ENCODE results near the gene IL16.
"Not testable (repeated sequence)": the region's sequence is repeated elsewhere in the genome, so short reads cannot be mapped to it uniquely, and the experiment has no call there.

Gene IL16

GRCh38 chr15:81330366-81331090 is 133.8 kb downstream of the IL16 start:
- H3K4me3 ChIP-seq (ENCODE audit: insufficient read depth, low read depth, low read length, poor library complexity, severe bottlenecking) = no peak overlapping the region
- no peaks in the 10 kb centered on the region for H3K4me1 ChIP-seq (ENCODE audit: control insufficient read depth, insufficient read depth, low read length, poor library complexity, severe bottlenecking)
- DNase-seq = no peak

GRCh38 chr15:81331141-81331540 is 134.5 kb downstream of the IL16 start:
- H3K36me3 ChIP-seq (ENCODE audit: control insufficient read depth, insufficient read depth, low read length); H3K4me1 ChIP-seq (ENCODE audit: control insufficient read depth, insufficient read depth, low read length, poor library complexity, severe bottlenecking); H3K9me3 ChIP-seq (ENCODE audit: control insufficient read depth, low read length); DNase-seq; H3K27me3 ChIP-seq (replicated peaks; ENCODE audit: control insufficient read depth, insufficient read depth, low read length, poor library complexity, severe bottlenecking); H3K27ac ChIP-seq (ENCODE audit: insufficient read depth, low read length, poor library complexity, severe bottlenecking); H3K4me3 ChIP-seq (ENCODE audit: insufficient read depth, low read depth, low read length, poor library complexity, severe bottlenecking): not testable (repeated sequence)

More at GRCh38 chr15:81330366-81331090, 133.8 kb downstream of the IL16 start:
- H3K9me3 ChIP-seq (ENCODE audit: control insufficient read depth, low read length) = no peaks in the 10 kb centered on the region
- no peaks in the 10 kb centered on the region for H3K27me3 ChIP-seq (replicated peaks; ENCODE audit: control insufficient read depth, insufficient read depth, low read length, poor library complexity, severe bottlenecking)
- H3K36me3 ChIP-seq (ENCODE audit: control insufficient read depth, insufficient read depth, low read length) = no peaks in the 10 kb centered on the region
- no peak overlapping the region for H3K27ac ChIP-seq (ENCODE audit: insufficient read depth, low read length, poor library complexity, severe bottlenecking)

GRCh38 chr15:81331600-81331999 is 134.9 kb downstream of the IL16 start:
- H3K27ac ChIP-seq (ENCODE audit: insufficient read depth, low read length, poor library complexity, severe bottlenecking) = no peak overlapping the region
- H3K4me3 ChIP-seq (ENCODE audit: insufficient read depth, low read depth, low read length, poor library complexity, severe bottlenecking) = no peak overlapping the region
- H3K36me3 ChIP-seq (ENCODE audit: control insufficient read depth, insufficient read depth, low read length) = no peaks in the 10 kb centered on the region
- no peak for DNase-seq
- no peaks in the 10 kb centered on the region for H3K4me1 ChIP-seq (ENCODE audit: control insufficient read depth, insufficient read depth, low read length, poor library complexity, severe bottlenecking)
- H3K9me3 ChIP-seq (ENCODE audit: control insufficient read depth, low read length) = no peaks in the 10 kb centered on the region
- H3K27me3 ChIP-seq (replicated peaks; ENCODE audit: control insufficient read depth, insufficient read depth, low read length, poor library complexity, severe bottlenecking) = no peaks in the 10 kb centered on the region

GRCh38 chr15:81332326-81332725 is 135.6 kb downstream of the IL16 start:
- no peak for DNase-seq
- H3K9me3 ChIP-seq (ENCODE audit: control insufficient read depth, low read length) = no peaks in the 10 kb centered on the region
- H3K36me3 ChIP-seq (ENCODE audit: control insufficient read depth, insufficient read depth, low read length) = no peaks in the 10 kb centered on the region
- no peak overlapping the region for H3K27ac ChIP-seq (ENCODE audit: insufficient read depth, low read length, poor library complexity, severe bottlenecking)
- H3K4me1 ChIP-seq (ENCODE audit: control insufficient read depth, insufficient read depth, low read length, poor library complexity, severe bottlenecking) = no peaks in the 10 kb centered on the region
- H3K27me3 ChIP-seq (replicated peaks; ENCODE audit: control insufficient read depth, insufficient read depth, low read length, poor library complexity, severe bottlenecking) = no peaks in the 10 kb centered on the region
- no peak overlapping the region for H3K4me3 ChIP-seq (ENCODE audit: insufficient read depth, low read depth, low read length, poor library complexity, severe bottlenecking)

- no peak for DNase-seq
- Histone ChIP-seq H3K4me3 (ENCODE audit: insufficient read depth, low read depth, low read length, poor library complexity, severe bottlenecking) (no peak overlapping the region), H3K36me3 (ENCODE audit: control insufficient read depth, insufficient read depth, low read length) (no peaks in the 10 kb centered on the region)
Observed at GRCh38 chr15:81333363-81333762, 136.7 kb downstream of the IL16 start.

GRCh38 chr15:81334768-81335435 is 138.2 kb downstream of the IL16 start:
- H3K9me3 ChIP-seq (ENCODE audit: control insufficient read depth, low read length) = no peaks in the 10 kb centered on the region
- H3K4me1 ChIP-seq (ENCODE audit: control insufficient read depth, insufficient read depth, low read length, poor library complexity, severe bottlenecking) = no peaks in the 10 kb centered on the region
- no peak overlapping the region for H3K4me3 ChIP-seq (ENCODE audit: insufficient read depth, low read depth, low read length, poor library complexity, severe bottlenecking)
- no peaks in the 10 kb centered on the region for H3K27me3 ChIP-seq (replicated peaks; ENCODE audit: control insufficient read depth, insufficient read depth, low read length, poor library complexity, severe bottlenecking)
- no peak for DNase-seq
- no peak overlapping the region for H3K27ac ChIP-seq (ENCODE audit: insufficient read depth, low read length, poor library complexity, severe bottlenecking)
- H3K36me3 ChIP-seq (ENCODE audit: control insufficient read depth, insufficient read depth, low read length) = no peaks in the 10 kb centered on the region

More at GRCh38 chr15:81333363-81333762, 136.7 kb downstream of the IL16 start:
- Histone ChIP-seq H3K4me1 (ENCODE audit: control insufficient read depth, insufficient read depth, low read length, poor library complexity, severe bottlenecking) (no peaks in the 10 kb centered on the region), H3K27me3 (replicated peaks; ENCODE audit: control insufficient read depth, insufficient read depth, low read length, poor library complexity, severe bottlenecking) (no peaks in the 10 kb centered on the region), H3K27ac (ENCODE audit: insufficient read depth, low read length, poor library complexity, severe bottlenecking) (no peak overlapping the region), H3K9me3 (ENCODE audit: control insufficient read depth, low read length) (no peaks in the 10 kb centered on the region)

GRCh38 chr15:81335631-81336030 is 139.0 kb downstream of the IL16 start:
- Histone ChIP-seq H3K9me3 (ENCODE audit: control insufficient read depth, low read length) (no peaks in the 10 kb centered on the region), H3K4me3 (ENCODE audit: insufficient read depth, low read depth, low read length, poor library complexity, severe bottlenecking) (no peak overlapping the region), H3K4me1 (ENCODE audit: control insufficient read depth, insufficient read depth, low read length, poor library complexity, severe bottlenecking) (no peaks in the 10 kb centered on the region), H3K27ac (ENCODE audit: insufficient read depth, low read length, poor library complexity, severe bottlenecking) (no peak overlapping the region), H3K36me3 (ENCODE audit: control insufficient read depth, insufficient read depth, low read length) (no peaks in the 10 kb centered on the region), H3K27me3 (replicated peaks; ENCODE audit: control insufficient read depth, insufficient read depth, low read length, poor library complexity, severe bottlenecking) (no peaks in the 10 kb centered on the region)
- DNase-seq = no peak

- peak in 2 of 3 donors; percentile 9 to 18 for DNase-seq
- H3K4me1 ChIP-seq (ENCODE audit: control insufficient read depth, insufficient read depth, low read length, poor library complexity, severe bottlenecking) = no peaks in the 10 kb centered on the region
- no peak overlapping the region for H3K27ac ChIP-seq (ENCODE audit: insufficient read depth, low read length, poor library complexity, severe bottlenecking)
- H3K9me3 ChIP-seq (ENCODE audit: control insufficient read depth, low read length) = no peaks in the 10 kb centered on the region
- H3K4me3 ChIP-seq (ENCODE audit: insufficient read depth, low read depth, low read length, poor library complexity, severe bottlenecking) = no peak overlapping the region
- H3K36me3 ChIP-seq (ENCODE audit: control insufficient read depth, insufficient read depth, low read length) = no peaks in the 10 kb centered on the region
- no peaks in the 10 kb centered on the region for H3K27me3 ChIP-seq (replicated peaks; ENCODE audit: control insufficient read depth, insufficient read depth, low read length, poor library complexity, severe bottlenecking)
Observed at GRCh38 chr15:81336568-81336967, 139.9 kb downstream of the IL16 start.

- DNase-seq = no peak
Observed at GRCh38 chr15:81337241-81337640, 140.6 kb downstream of the IL16 start.

GRCh38 chr15:81337713-81338157 is 141.1 kb downstream of the IL16 start:
- no peaks in the 10 kb centered on the region for H3K36me3 ChIP-seq (ENCODE audit: control insufficient read depth, insufficient read depth, low read length)
- H3K27me3 ChIP-seq (replicated peaks; ENCODE audit: control insufficient read depth, insufficient read depth, low read length, poor library complexity, severe bottlenecking) = no peaks in the 10 kb centered on the region
- H3K4me3 ChIP-seq (ENCODE audit: insufficient read depth, low read depth, low read length, poor library complexity, severe bottlenecking) = no peak overlapping the region
- H3K9me3 ChIP-seq (ENCODE audit: control insufficient read depth, low read length) = no peaks in the 10 kb centered on the region
- no peaks in the 10 kb centered on the region for H3K4me1 ChIP-seq (ENCODE audit: control insufficient read depth, insufficient read depth, low read length, poor library complexity, severe bottlenecking)
- no peak overlapping the region for H3K27ac ChIP-seq (ENCODE audit: insufficient read depth, low read length, poor library complexity, severe bottlenecking)
- DNase-seq = no peak

More at GRCh38 chr15:81337241-81337640, 140.6 kb downstream of the IL16 start:
- Histone ChIP-seq H3K27me3 (replicated peaks; ENCODE audit: control insufficient read depth, insufficient read depth, low read length, poor library complexity, severe bottlenecking) (no peaks in the 10 kb centered on the region), H3K4me1 (ENCODE audit: control insufficient read depth, insufficient read depth, low read length, poor library complexity, severe bottlenecking) (no peaks in the 10 kb centered on the region), H3K27ac (ENCODE audit: insufficient read depth, low read length, poor library complexity, severe bottlenecking) (no peak overlapping the region), H3K36me3 (ENCODE audit: control insufficient read depth, insufficient read depth, low read length) (no peaks in the 10 kb centered on the region), H3K9me3 (ENCODE audit: control insufficient read depth, low read length) (no peaks in the 10 kb centered on the region), H3K4me3 (ENCODE audit: insufficient read depth, low read depth, low read length, poor library complexity, severe bottlenecking) (no peak overlapping the region)

Data from effector memory CD4-positive, alpha-beta T cell (primary cell).